ENCODE data around the gene ZBTB7B.

The ZBTB7B gene

DNA sequence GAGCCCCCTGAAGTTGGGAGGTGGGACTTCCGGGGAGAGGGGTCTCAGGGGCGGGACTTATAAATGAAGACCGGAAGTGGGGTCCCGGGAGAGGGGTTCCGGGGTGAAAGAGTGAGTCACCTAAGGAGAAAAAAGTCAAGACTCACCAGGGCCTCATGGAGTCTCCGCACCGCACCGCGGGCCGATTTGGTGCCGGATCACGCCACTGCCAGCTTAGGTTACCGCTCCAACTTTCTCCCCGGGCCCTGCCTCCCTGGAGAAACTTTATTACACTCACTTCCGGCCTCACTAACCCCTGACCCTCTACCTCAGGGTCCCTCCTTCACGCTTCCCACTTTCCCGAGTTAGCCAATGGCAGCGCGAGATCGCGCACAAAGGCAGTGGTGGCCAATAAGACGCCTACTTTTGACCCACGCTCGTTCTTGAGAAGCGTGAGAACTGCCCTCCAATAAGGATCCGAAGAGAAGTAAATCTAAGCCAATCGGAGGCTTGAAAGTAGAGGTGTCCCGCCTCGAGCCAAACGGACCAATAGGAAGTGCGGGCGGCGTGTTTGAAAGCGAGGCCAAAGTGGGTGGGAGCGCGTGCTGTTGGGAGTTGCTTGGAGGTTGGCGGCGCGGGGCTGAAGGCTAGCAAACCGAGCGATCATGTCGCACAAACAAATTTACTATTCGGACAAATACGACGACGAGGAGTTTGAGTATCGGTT, 28.3 kb upstream of the ZBTB7B start, which contains the start of gene CKS1B (continued):
- TF ChIP-seq, protein P1, sequence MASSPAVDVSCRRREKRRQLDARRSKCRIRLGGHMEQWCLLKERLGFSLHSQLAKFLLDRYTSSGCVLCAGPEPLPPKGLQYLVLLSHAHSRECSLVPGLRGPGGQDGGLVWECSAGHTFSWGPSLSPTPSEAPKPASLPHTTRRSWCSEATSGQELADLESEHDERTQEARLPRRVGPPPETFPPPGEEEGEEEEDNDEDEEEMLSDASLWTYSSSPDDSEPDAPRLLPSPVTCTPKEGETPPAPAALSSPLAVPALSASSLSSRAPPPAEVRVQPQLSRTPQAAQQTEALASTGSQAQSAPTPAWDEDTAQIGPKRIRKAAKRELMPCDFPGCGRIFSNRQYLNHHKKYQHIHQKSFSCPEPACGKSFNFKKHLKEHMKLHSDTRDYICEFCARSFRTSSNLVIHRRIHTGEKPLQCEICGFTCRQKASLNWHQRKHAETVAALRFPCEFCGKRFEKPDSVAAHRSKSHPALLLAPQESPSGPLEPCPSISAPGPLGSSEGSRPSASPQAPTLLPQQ (tag by site-specific recombination; IDR thresholded peaks at IDR 0.05) = no peak; the same call in 1 of the 2 replicates
- TF ChIP-seq, protein P2, sequence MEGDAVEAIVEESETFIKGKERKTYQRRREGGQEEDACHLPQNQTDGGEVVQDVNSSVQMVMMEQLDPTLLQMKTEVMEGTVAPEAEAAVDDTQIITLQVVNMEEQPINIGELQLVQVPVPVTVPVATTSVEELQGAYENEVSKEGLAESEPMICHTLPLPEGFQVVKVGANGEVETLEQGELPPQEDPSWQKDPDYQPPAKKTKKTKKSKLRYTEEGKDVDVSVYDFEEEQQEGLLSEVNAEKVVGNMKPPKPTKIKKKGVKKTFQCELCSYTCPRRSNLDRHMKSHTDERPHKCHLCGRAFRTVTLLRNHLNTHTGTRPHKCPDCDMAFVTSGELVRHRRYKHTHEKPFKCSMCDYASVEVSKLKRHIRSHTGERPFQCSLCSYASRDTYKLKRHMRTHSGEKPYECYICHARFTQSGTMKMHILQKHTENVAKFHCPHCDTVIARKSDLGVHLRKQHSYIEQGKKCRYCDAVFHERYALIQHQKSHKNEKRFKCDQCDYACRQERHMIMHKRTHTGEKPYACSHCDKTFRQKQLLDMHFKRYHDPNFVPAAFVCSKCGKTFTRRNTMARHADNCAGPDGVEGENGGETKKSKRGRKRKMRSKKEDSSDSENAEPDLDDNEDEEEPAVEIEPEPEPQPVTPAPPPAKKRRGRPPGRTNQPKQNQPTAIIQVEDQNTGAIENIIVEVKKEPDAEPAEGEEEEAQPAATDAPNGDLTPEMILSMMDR (tag by site-specific recombination; IDR thresholded peaks at IDR 0.05) = no peak
- TF ChIP-seq ZNF214 (tag by site-specific recombination; IDR thresholded peaks at IDR 0.05; ENCODE audit: borderline replicate concordance) = no peak
- no peak for TF ChIP-seq ZNF776 (tag by site-specific recombination; IDR thresholded peaks at IDR 0.05; ENCODE audit: borderline replicate concordance)
- TF ChIP-seq ZBTB7A (tag by site-specific recombination; IDR thresholded peaks at IDR 0.05; ENCODE audit: low read depth) = peak; percentile 99
- TF ChIP-seq ZNF324 (tag by site-specific recombination; IDR thresholded peaks at IDR 0.05) = peak; percentile 75
- no peak for TF ChIP-seq MYNN (tag by site-specific recombination; IDR thresholded peaks at IDR 0.05; ENCODE audit: borderline replicate concordance)
- TF ChIP-seq, protein P3, sequence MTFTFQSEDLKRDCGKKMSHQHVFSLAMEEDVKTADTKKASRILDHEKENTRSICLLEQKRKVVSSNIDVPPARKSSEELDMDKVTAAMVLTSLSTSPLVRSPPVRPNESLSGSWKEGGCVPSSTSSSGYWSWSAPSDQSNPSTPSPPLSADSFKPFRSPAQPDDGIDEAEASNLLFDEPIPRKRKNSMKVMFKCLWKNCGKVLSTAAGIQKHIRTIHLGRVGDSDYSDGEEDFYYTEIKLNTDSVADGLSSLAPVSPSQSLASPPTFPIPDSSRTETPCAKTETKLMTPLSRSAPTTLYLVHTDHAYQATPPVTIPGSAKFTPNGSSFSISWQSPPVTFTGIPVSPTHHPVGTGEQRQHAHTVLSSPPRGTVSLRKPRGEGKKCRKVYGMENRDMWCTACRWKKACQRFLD (tag by site-specific recombination; IDR thresholded peaks at IDR 0.05) = no peak
- peak; percentile 98 for TF ChIP-seq SP3 (tag by site-specific recombination; IDR thresholded peaks at IDR 0.05)
- TF ChIP-seq ZNF426 (tag by site-specific recombination; IDR thresholded peaks at IDR 0.05) = no peak
- peak; percentile 95 for TF ChIP-seq ZNF366 (tag by site-specific recombination; conservative IDR thresholded peaks at IDR 0.05)
- TF ChIP-seq ZNF600 (tag by site-specific recombination; IDR thresholded peaks at IDR 0.05) = peak; percentile 75; the same call in 1 of the 2 replicates
- TF ChIP-seq ZNF677 (tag by site-specific recombination; IDR thresholded peaks at IDR 0.05) = no peak
- TF ChIP-seq, protein P4, sequence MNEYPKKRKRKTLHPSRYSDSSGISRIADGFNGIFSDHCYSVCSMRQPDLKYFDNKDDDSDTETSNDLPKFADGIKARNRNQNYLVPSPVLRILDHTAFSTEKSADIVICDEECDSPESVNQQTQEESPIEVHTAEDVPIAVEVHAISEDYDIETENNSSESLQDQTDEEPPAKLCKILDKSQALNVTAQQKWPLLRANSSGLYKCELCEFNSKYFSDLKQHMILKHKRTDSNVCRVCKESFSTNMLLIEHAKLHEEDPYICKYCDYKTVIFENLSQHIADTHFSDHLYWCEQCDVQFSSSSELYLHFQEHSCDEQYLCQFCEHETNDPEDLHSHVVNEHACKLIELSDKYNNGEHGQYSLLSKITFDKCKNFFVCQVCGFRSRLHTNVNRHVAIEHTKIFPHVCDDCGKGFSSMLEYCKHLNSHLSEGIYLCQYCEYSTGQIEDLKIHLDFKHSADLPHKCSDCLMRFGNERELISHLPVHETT (tag by site-specific recombination; IDR thresholded peaks at IDR 0.05) = peak; percentile 69
- TF ChIP-seq BCL11A (tag by site-specific recombination; IDR thresholded peaks at IDR 0.05; ENCODE audit: low read depth) = peak; percentile 99
- TF ChIP-seq ZNF830 (tag by site-specific recombination; IDR thresholded peaks at IDR 0.05; ENCODE audit: low read depth) = no peak
- TF ChIP-seq, protein P5, sequence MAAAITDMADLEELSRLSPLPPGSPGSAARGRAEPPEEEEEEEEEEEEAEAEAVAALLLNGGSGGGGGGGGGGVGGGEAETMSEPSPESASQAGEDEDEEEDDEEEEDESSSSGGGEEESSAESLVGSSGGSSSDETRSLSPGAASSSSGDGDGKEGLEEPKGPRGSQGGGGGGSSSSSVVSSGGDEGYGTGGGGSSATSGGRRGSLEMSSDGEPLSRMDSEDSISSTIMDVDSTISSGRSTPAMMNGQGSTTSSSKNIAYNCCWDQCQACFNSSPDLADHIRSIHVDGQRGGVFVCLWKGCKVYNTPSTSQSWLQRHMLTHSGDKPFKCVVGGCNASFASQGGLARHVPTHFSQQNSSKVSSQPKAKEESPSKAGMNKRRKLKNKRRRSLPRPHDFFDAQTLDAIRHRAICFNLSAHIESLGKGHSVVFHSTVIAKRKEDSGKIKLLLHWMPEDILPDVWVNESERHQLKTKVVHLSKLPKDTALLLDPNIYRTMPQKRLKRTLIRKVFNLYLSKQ (tag by site-specific recombination; IDR thresholded peaks at IDR 0.05; ENCODE audit: borderline replicate concordance) = no peak
- TF ChIP-seq, protein P6, sequence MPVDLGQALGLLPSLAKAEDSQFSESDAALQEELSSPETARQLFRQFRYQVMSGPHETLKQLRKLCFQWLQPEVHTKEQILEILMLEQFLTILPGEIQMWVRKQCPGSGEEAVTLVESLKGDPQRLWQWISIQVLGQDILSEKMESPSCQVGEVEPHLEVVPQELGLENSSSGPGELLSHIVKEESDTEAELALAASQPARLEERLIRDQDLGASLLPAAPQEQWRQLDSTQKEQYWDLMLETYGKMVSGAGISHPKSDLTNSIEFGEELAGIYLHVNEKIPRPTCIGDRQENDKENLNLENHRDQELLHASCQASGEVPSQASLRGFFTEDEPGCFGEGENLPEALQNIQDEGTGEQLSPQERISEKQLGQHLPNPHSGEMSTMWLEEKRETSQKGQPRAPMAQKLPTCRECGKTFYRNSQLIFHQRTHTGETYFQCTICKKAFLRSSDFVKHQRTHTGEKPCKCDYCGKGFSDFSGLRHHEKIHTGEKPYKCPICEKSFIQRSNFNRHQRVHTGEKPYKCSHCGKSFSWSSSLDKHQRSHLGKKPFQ (tag by site-specific recombination; IDR thresholded peaks at IDR 0.05) = no peak
- no peak for TF ChIP-seq KLF7 (tag by site-specific recombination; IDR thresholded peaks at IDR 0.05; ENCODE audit: borderline replicate concordance)
- TF ChIP-seq TRIM28 (IDR thresholded peaks at IDR 0.05; ENCODE audit: borderline replicate concordance, low read length) = no peak
- TF ChIP-seq ZNF404 (tag by site-specific recombination; IDR thresholded peaks at IDR 0.05) = no peak
- TF ChIP-seq ZNF175 (tag by site-specific recombination; IDR thresholded peaks at IDR 0.05) = no peak
- no peak for TF ChIP-seq ZNF223 (tag by site-specific recombination; IDR thresholded peaks at IDR 0.05)
- TF ChIP-seq ZNF658 (tag by site-specific recombination; IDR thresholded peaks at IDR 0.05) = no peak
- TF ChIP-seq ZNF19 (tag by site-specific recombination; IDR thresholded peaks at IDR 0.05; ENCODE audit: low read depth) = no peak
- TF ChIP-seq, protein P7, sequence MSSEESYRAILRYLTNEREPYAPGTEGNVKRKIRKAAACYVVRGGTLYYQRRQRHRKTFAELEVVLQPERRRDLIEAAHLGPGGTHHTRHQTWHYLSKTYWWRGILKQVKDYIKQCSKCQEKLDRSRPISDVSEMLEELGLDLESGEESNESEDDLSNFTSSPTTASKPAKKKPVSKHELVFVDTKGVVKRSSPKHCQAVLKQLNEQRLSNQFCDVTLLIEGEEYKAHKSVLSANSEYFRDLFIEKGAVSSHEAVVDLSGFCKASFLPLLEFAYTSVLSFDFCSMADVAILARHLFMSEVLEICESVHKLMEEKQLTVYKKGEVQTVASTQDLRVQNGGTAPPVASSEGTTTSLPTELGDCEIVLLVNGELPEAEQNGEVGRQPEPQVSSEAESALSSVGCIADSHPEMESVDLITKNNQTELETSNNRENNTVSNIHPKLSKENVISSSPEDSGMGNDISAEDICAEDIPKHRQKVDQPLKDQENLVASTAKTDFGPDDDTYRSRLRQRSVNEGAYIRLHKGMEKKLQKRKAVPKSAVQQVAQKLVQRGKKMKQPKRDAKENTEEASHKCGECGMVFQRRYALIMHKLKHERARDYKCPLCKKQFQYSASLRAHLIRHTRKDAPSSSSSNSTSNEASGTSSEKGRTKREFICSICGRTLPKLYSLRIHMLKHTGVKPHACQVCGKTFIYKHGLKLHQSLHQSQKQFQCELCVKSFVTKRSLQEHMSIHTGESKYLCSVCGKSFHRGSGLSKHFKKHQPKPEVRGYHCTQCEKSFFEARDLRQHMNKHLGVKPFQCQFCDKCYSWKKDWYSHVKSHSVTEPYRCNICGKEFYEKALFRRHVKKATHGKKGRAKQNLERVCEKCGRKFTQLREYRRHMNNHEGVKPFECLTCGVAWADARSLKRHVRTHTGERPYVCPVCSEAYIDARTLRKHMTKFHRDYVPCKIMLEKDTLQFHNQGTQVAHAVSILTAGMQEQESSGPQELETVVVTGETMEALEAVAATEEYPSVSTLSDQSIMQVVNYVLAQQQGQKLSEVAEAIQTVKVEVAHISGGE (tag by site-specific recombination; conservative IDR thresholded peaks at IDR 0.05; ENCODE audit: low read depth) = peak; percentile 92
- peak; percentile 25; the same call in 1 of the 2 replicates for TF ChIP-seq ZNF341 (tag by site-specific recombination; IDR thresholded peaks at IDR 0.05; ENCODE audit: low read depth)

Data from HEK293 (cell line).